ENCODE results near the gene MICAL1. TPM values are rescaled to one million over a fixed set of nuclear protein-coding genes. Genes with fewer than 3 reads are reported as not detected.

Gene MICAL1
- total and polyA plus RNA-seq, 2 of the 8 experiments (the other 6 are each of a cell fraction or from before 2014, with no cell fraction given): 42.5 to 55.4 TPM

DNA sequence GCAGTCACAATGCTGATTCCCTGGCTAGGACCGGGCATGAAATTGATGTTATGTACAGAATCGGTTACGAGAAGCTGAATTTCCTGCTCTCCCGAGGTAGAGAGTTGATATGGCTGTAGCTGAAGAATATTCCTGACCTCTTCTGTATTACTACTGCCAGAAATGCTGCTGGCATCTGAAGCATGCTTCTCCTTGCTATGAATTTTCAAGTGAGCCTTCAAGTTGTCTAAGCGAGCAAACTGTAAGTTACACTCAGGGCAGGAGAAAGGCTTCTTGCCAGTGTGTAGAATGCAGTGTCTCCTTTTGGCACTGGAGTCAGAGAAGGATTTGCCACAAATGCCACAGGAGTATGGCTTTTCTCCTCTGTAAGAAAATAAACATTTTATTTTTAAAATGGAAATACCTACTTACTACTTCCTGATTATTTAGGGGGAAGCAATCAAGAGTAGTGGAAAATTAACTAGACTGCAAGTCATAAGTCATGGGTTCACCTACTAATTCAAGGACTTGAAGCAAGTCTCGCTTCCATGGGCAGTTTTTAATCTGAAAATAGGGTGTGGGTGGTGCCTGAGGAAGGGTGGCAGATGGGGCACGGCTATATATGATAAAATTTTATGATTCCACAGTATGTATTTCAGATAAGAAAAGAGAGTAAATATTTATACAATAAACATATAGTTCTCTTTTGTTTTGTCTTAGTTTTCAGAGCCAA, 10.8 kb upstream of the MICAL1 start (continued):
- no peak for TF ChIP-seq POLR2AphosphoS5 (IDR thresholded peaks at IDR 0.05; ENCODE audit: low read depth, low read length)

All from H1 (cell line).